Peyer's patch (tissue), 4 donors: ENCODE results near the gene ARID1B. TPM values are rescaled to one million over a fixed set of nuclear protein-coding genes. Genes with fewer than 3 reads are reported as not detected.
A peak's percentile ranks its signal among the peaks of the same experiment; 100 is the strongest.

Experiments
- DNase-seq, 3 donors: peaks; one replicate each; pipeline ENCODE4 v3.0.0-alpha.2; 2017 to 2019
- H3K27ac ChIP-seq, 4 donors: fragments of 200-600 bp; sonication (generic); one replicate each; pipeline ENCODE4 v1.5.1; 2016 to 2019
- H3K27me3 ChIP-seq, 2 donors: fragments of 200-600 bp; sonication (generic); one replicate each; pipeline ENCODE4 v1.5.1; 2019
- H3K36me3 ChIP-seq, 3 donors: fragments of 200-600 bp; sonication (generic); one replicate each; pipeline ENCODE4 v1.5.1; 2016 to 2019
- H3K4me1 ChIP-seq, 4 donors: fragments of 200-600 bp; sonication (generic); one replicate each; pipeline ENCODE4 v1.5.1; 2016 to 2019
- H3K4me3 ChIP-seq, 4 donors: fragments of 200-600 bp; sonication (generic); 1 replicate in 3 of 4; 2 replicates in 1 of 4; pipeline ENCODE4 v1.5.1; 2016 to 2019; ENCODE audit warnings: mild to moderate bottlenecking in 1 of 4
- H3K9me3 ChIP-seq, 4 donors: fragments of 200-600 bp; sonication (generic); one replicate each; pipeline ENCODE4 v1.5.1; 2016 to 2019; ENCODE audit warnings: mild to moderate bottlenecking in 1 of 4
- CTCF ChIP-seq, 6 experiments: fragments of 450-650 bp in 4 of 6; fragments of 200-600 bp in 2 of 6; sonication (generic) in 1 of 6; IDR thresholded peaks; one replicate each; pipeline ENCODE4 v1.5.1; 2017 to 2019; ENCODE audit warnings: antibody characterized with exemption in 6 of 6, mild to moderate bottlenecking in 3 of 6, moderate library complexity in 1 of 6
- POLR2A ChIP-seq, 2 donors: fragments of 450-650 bp; IDR thresholded peaks; one replicate each; pipeline ENCODE4 v1.5.1; 2017; ENCODE audit warnings: antibody characterized with exemption in 2 of 2, mild to moderate bottlenecking in 2 of 2, moderate library complexity in 2 of 2
- total RNA-seq, 4 donors: library from RNA; depleted of rRNA; stranded (reverse); fragments of >200 nt; gene quantifications; one replicate each; pipeline ENCODE4 v1.1.0, GENCODE V29; 2016

Gene ARID1B
- total RNA-seq, 4 donors from 2014 or later, result 117 to 174 (median 149) TPM

DNA sequence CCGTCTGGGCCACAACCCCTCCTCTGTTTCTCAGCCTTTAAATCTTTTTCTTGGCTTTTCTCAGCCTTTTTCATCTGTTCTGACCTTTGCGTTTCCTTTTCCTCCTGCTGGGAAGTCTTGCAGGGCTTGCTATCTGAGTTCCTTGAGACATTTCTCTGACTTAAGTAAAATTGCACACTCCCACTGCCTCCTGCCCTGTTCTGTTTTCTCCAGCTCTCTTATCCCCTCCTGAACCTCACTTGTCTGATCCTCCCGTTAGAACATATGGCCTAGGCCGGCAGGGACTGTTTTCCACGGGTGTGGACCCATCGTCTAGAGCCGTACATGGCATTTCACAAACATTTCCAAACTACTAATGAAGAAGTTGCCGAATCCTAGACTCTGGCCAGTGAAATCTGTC lies 63.0 kb downstream of the ARID1B start:
- DNase-seq, result no peak
- Histone ChIP-seq H3K27ac (peak overlapping the region in 1 of 4 donors; percentile 40), H3K36me3 (no peaks in the 10 kb centered on the region), H3K4me1 (peaks cover 0 to 11% (median 4%) of the 10 kb centered on the region in 4 donors), H3K9me3 (no peaks in the 10 kb centered on the region), H3K4me3 (no peak overlapping the region), H3K27me3 (no peaks in the 10 kb centered on the region)
- TF ChIP-seq CTCF (IDR thresholded peaks at IDR 0.05), result no peak

DNA sequence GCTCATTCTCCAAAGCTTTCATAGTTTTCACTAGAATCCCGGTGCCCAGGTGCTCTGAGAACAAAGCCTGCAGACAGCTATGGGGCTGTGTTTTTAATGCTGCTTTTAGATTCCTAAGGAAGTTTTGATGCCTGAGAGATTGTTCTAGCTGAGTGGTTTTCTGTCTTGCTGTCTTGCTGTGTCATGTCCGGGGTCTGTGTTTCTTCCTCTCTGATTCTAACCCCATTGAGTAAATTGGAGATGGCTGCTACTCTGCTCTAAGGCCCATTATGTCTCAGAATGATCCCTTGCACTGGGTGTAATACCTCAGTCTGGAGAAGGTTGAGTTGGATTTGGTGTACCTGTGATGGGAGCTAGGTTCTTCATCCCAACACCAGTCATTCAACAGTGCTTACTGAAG lies 63.4 kb downstream of the ARID1B start:
- no peak for TF ChIP-seq POLR2A (IDR thresholded peaks at IDR 0.05)
- no peak for TF ChIP-seq CTCF (IDR thresholded peaks at IDR 0.05)
- no peaks in the 10 kb centered on the region for H3K36me3 ChIP-seq
- H3K27me3 ChIP-seq, result no peaks in the 10 kb centered on the region
- peak overlapping the region in 1 of 4 donors; percentile 40 for H3K27ac ChIP-seq
- H3K4me3 ChIP-seq, result no peak overlapping the region
- H3K9me3 ChIP-seq, result no peaks in the 10 kb centered on the region
- DNase-seq, result no peak
- peaks cover 0 to 11% (median 4%) of the 10 kb centered on the region in 4 donors for H3K4me1 ChIP-seq

DNA sequence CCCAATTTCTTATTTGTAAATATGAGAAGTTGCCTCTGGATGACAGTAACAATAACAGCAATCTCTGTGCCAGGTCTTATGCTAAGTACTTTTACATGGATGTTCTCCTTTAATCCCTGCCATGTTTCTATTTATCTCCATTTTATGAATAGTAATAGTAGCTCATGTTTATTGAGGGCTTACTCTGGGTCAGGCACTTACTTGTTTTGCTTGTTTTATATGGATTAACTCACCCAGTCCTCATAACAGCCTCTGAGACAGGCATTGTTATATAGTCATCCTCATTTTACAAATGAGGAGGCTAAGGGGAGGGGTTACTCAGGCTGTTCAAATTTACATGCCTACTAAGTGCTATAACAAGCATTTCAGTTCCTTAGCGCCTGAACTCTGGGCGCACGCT lies 64.3 kb downstream of the ARID1B start:
- Histone ChIP-seq H3K9me3 (no peaks in the 10 kb centered on the region), H3K27ac (no peak overlapping the region), H3K4me3 (no peak overlapping the region), H3K4me1 (peaks cover 0 to 12% (median 5%) of the 10 kb centered on the region in 4 donors), H3K36me3 (no peaks in the 10 kb centered on the region), H3K27me3 (no peaks in the 10 kb centered on the region)
- TF ChIP-seq POLR2A (IDR thresholded peaks at IDR 0.05), result no peak
- TF ChIP-seq CTCF (IDR thresholded peaks at IDR 0.05), result no peak
- DNase-seq, result no peak

DNA sequence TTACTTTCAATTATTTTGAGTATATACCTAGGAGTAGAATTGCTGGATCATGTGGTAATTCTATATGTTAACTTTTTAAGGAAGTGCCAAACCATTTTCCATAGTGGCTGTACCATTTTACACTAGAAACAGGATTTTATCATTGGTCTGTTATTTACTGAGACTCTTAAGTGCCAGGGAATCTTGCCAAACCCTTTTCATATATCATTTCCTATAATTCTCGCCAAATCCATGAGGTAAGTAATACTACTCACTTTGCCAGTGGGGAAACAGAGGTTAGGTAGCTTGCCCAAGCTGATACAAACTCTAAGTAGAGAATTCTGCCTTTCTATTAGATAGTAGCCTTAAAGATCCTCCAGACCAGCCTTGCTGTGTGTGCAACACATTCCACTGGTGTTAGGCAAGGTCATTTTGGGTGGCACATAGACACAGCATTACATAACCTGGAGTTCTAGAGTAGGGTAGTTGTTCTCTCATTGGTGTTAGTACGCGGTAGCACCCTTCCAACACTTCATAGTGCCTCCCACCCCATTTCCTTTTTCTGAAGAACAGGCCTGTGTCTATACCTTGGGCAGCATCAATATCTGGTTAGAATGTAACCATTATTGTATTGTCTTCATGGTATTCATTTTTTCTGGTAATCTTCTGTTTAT lies 65.5 kb downstream of the ARID1B start:
- Histone ChIP-seq H3K27me3 (no peaks in the 10 kb centered on the region), H3K27ac (no peak overlapping the region), H3K4me3 (no peak overlapping the region), H3K9me3 (no peaks in the 10 kb centered on the region), H3K4me1 (peaks cover 0 to 24% (median 5%) of the 10 kb centered on the region in 4 donors), H3K36me3 (no peaks in the 10 kb centered on the region)
- TF ChIP-seq CTCF (IDR thresholded peaks at IDR 0.05) (no peak), POLR2A (IDR thresholded peaks at IDR 0.05) (no peak)
- no peak for DNase-seq

GRCh38 chr6:156844089-156844488 lies 66.9 kb downstream of the ARID1B start:
- H3K9me3 ChIP-seq, result no peaks in the 10 kb centered on the region
- peaks cover 0 to 37% (median 5%) of the 10 kb centered on the region in 4 donors for H3K4me1 ChIP-seq
- H3K36me3 ChIP-seq, result no peaks in the 10 kb centered on the region

More at GRCh38 chr6:156844089-156844488, 66.9 kb downstream of the ARID1B start:
- H3K4me3 ChIP-seq, result no peak overlapping the region
- no peak for TF ChIP-seq CTCF (IDR thresholded peaks at IDR 0.05)
- TF ChIP-seq POLR2A (IDR thresholded peaks at IDR 0.05), result no peak
- H3K27ac ChIP-seq, result no peak overlapping the region
- no peaks in the 10 kb centered on the region for H3K27me3 ChIP-seq
- no peak for DNase-seq
